ENCODE results near the gene WASHC2A. TPM values are rescaled to one million over a fixed set of nuclear protein-coding genes. Genes with fewer than 3 reads are reported as not detected.
"Not testable (repeated sequence)": the region's sequence is repeated elsewhere in the genome, so short reads cannot be mapped to it uniquely, and the experiment has no call there.

Gene WASHC2A
- total and polyA plus RNA-seq, 2 of the 4 experiments (the other 2 are of a cell fraction): 22.6 to 29.4 TPM

DNA sequence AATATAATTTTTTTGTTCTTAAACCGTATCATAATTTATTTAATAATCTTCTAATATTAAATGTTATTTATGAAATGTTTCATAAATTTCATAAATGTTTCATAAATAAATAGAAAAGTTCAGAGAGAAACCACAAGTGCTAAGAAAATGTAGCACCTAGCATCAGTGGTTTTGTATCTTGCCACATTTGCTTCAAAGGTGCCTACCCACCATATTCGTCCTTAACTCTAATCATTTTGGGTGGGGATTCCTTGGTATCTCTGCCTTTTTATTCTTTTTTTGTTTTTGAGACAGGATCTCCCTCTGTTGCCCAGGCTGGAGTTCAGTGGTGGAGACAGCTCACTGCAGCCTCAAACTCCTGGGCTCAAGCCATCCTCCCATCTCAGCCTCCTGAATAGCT, 7.4 kb downstream of the WASHC2A start:
- BruUV-seq (replicated peaks); H3K9me1 ChIP-seq (ENCODE audit: insufficient read depth, low read length); H4K5ac ChIP-seq (ENCODE audit: low read depth, low read length); H2AK9ac ChIP-seq (replicated peaks; ENCODE audit: low read depth, low read length, poor library complexity); H3K9me3 ChIP-seq (ENCODE audit: control insufficient read depth, insufficient read depth, low read length); POLR2A ChIA-PET (ENCODE audit: unreplicated experiment); H3K27me3 ChIP-seq (ENCODE audit: control insufficient read depth, insufficient read depth, low read length); in situ Hi-C loops (cut with MboI; ENCODE audit: low sequenced_read_pairs); H3K79me1 ChIP-seq (ENCODE audit: low read depth in 1 of 2, low read length in 2 of 2); H4K20me1 ChIP-seq (ENCODE audit: insufficient read depth, low read length); intact Hi-C loops (cut with micrococcal nuclease); H3K4ac ChIP-seq (ENCODE audit: low read depth, low read length); H3K9ac ChIP-seq (ENCODE audit: low read depth, low read length); ATAC-seq (ENCODE audit: low read depth); H3K4me1 ChIP-seq (ENCODE audit: control insufficient read depth, insufficient read depth, low read length); H2BK15ac ChIP-seq (ENCODE audit: low read depth, low read length); H2BK120ac ChIP-seq (ENCODE audit: low read depth, low read length); H3K56ac ChIP-seq (ENCODE audit: extremely low read depth, insufficient read depth, low read length); H3K4me3 ChIP-seq (ENCODE audit: insufficient read depth, low read depth, low read length); H3K4me2 ChIP-seq (ENCODE audit: low read depth, low read length); H3K14ac ChIP-seq (replicated peaks; ENCODE audit: low read depth, low read length); CTCF ChIA-PET; dilution Hi-C loops (cut with HindIII; ENCODE audit: low sequenced_read_pairs, unreplicated experiment); H2AK5ac ChIP-seq (ENCODE audit: low read depth, low read length); H3K27ac ChIP-seq (ENCODE audit: insufficient read depth, low read length); H4K91ac ChIP-seq (ENCODE audit: insufficient read depth, low read depth, low read length); H4K8ac ChIP-seq (ENCODE audit: low read depth in 2 of 2, low read length in 2 of 2); H2AFZ ChIP-seq (replicated peaks; ENCODE audit: low read length, poor library complexity); H3K36me3 ChIP-seq (ENCODE audit: control insufficient read depth, insufficient read depth, low read length); H2BK20ac ChIP-seq (ENCODE audit: low read depth, low read length); H3K18ac ChIP-seq (ENCODE audit: low read depth, low read length); DNase-seq; H3K23ac ChIP-seq (ENCODE audit: low read depth, low read length); H2BK5ac ChIP-seq (ENCODE audit: low read depth, low read length, poor library complexity, severe bottlenecking): not testable (repeated sequence)
- WGBS, 2 experiments (ENCODE audit: extremely low coverage in 2 of 2, insufficient read length in 1 of 2): no CpG with 5 or more reads among the region's 2 CpGs
